IPS-15b (cell line): ENCODE measurements around the gene TNNC2.

Experiments
- H3K27me3 ChIP-seq: one replicate; pipeline ENCODE4 v1.6.1; 2013; ENCODE audit warnings: low read length; ENCODE audit not compliant: control insufficient read depth, insufficient read depth
- H3K36me3 ChIP-seq: one replicate; pipeline ENCODE4 v1.6.1; 2013; ENCODE audit warnings: low read length; ENCODE audit not compliant: control insufficient read depth, insufficient read depth
- H3K4me1 ChIP-seq: one replicate; pipeline ENCODE4 v1.6.1; 2013; ENCODE audit warnings: mild to moderate bottlenecking, low read length; ENCODE audit not compliant: control insufficient read depth, insufficient read depth
- H3K4me3 ChIP-seq: one replicate; pipeline ENCODE4 v1.5.1; 2013; ENCODE audit warnings: low read depth, low read length
- H3K9ac ChIP-seq: one replicate; pipeline ENCODE4 v1.6.1; 2013; ENCODE audit warnings: low read depth, mild to moderate bottlenecking, low read length
- H3K9me3 ChIP-seq: one replicate; pipeline ENCODE4 v1.6.1; 2013; ENCODE audit warnings: mild to moderate bottlenecking, low read length; ENCODE audit not compliant: control insufficient read depth, insufficient read depth

The TNNC2 gene

DNA sequence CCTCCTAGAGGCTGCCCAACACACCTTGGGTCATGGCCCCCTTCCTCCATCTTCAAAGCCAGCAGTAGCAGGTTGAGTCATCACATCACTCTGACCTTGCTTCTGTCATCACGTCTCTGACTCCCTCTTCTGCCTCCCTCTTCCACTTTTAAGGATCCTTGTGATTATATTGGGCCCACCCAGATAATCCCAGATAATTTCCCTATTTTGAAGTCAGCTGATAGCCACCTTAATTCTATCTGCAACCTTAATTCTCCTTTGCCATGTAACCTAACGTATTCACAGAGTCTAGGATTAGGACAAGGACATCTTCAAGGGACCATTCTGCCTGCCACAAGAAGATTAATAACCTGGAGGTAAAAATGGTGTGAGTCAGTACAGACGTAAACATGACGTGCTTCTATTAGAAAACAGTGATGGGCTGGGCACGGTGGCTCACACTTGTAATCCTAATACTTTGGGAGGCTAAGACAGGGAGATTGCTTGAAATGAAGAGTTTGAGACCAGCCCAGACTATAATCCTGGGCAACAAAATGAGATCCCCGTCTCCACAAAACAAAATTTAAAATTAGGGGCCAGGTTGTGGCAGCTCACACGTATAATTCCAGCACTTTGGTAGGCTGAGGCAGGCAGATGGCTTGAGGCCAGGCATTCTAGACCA is 33.6 kb upstream of the TNNC2 start:
- H3K27me3 ChIP-seq = no peaks in the 10 kb centered on the region
- no peak overlapping the region for H3K9ac ChIP-seq

DNA sequence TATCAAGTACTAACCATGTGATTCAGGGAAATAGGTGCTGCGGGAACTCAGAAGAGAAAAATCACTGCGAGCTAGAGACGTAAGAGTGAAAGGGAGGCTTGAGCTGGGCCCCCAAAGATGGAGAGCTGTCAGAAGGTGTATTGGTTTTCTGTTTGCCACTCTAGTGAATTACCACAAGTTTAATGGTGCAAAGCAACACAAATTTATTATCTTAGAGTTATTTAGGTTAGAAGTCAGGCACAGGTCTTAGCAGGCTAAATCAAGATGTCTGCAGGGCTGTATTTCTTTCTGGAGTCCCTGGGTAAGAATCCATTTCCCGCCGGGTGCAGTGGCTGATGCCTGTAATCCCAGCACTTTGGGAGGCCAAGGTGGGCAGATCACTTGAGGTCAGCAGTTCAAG is 32.8 kb upstream of the TNNC2 start:
- Histone ChIP-seq H3K27me3 (no peaks in the 10 kb centered on the region), H3K9ac (no peak overlapping the region), H3K9me3 (no peaks in the 10 kb centered on the region), H3K4me1 (peaks cover 18% of the 10 kb centered on the region), H3K36me3 (no peaks in the 10 kb centered on the region), H3K4me3 (no peak overlapping the region)

More for the DNA sequence above, 33.6 kb upstream of the TNNC2 start:
- Histone ChIP-seq H3K4me3 (no peak overlapping the region), H3K4me1 (peaks cover 18% of the 10 kb centered on the region), H3K36me3 (no peaks in the 10 kb centered on the region), H3K9me3 (no peaks in the 10 kb centered on the region)

- no peak overlapping the region for H3K9ac ChIP-seq
- no peaks in the 10 kb centered on the region for H3K9me3 ChIP-seq
- H3K4me1 ChIP-seq = peaks cover 27% of the 10 kb centered on the region
- no peaks in the 10 kb centered on the region for H3K36me3 ChIP-seq
- no peaks in the 10 kb centered on the region for H3K27me3 ChIP-seq
- H3K4me3 ChIP-seq = peak overlapping the region; percentile 87
Measured at GRCh38 chr20:45857882-45858216, 30.7 kb upstream of the TNNC2 start.

- Histone ChIP-seq H3K36me3 (no peaks in the 10 kb centered on the region), H3K4me1 (peaks cover 29% of the 10 kb centered on the region), H3K9ac (peak within 1 kb of the TSS; percentile 66), H3K4me3 (peak within 1 kb of the TSS; percentile 87), H3K27me3 (no peaks in the 10 kb centered on the region), H3K9me3 (no peaks in the 10 kb centered on the region)
Measured at GRCh38 chr20:45857114-45857881, 30.2 kb upstream of the TNNC2 start, which contains the start of the genes ACOT8 and ZSWIM3. Gene ACOT8 (minus strand): TSS chr20:45857392. CDS start chr20:45857315, 77 bp downstream. Gene ZSWIM3 (plus strand): TSS chr20:45857614. CDS start chr20:45857826, 212 bp downstream.

DNA sequence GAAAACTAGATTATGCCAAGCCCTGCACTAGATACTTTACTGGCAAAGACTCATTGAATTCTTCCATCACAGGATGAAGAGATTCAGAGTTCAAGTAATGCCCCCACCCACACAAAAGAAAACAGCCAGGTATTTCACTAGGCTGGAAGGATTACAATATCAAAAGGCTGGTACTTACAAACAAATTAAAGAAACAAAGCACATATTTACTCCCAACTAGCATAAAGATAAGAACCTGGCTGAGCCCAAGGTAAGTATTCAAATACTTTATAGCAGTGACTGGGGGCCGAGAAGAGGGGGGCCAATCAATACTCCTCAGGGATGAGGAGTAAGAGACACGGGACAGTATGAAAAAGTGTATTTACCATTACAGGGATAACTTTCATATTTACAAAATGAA is 26.4 kb upstream of the TNNC2 start:
- Histone ChIP-seq H3K9ac (no peak overlapping the region), H3K9me3 (no peaks in the 10 kb centered on the region), H3K4me1 (peaks cover 20% of the 10 kb centered on the region), H3K36me3 (no peaks in the 10 kb centered on the region), H3K4me3 (peak overlapping the region; percentile 16), H3K27me3 (no peaks in the 10 kb centered on the region)

GRCh38 chr20:45852326-45852725 is 25.2 kb upstream of the TNNC2 start:
- H3K4me3 ChIP-seq = no peak overlapping the region

GRCh38 chr20:45851501-45851900 is 24.4 kb upstream of the TNNC2 start:
- Histone ChIP-seq H3K36me3 (peaks cover 4% of the 10 kb centered on the region), H3K27me3 (no peaks in the 10 kb centered on the region), H3K9ac (no peak overlapping the region), H3K4me3 (no peak overlapping the region), H3K9me3 (no peaks in the 10 kb centered on the region), H3K4me1 (peaks cover 17% of the 10 kb centered on the region)

More at GRCh38 chr20:45852326-45852725, 25.2 kb upstream of the TNNC2 start:
- peaks cover 17% of the 10 kb centered on the region for H3K4me1 ChIP-seq
- H3K27me3 ChIP-seq = no peaks in the 10 kb centered on the region
- no peaks in the 10 kb centered on the region for H3K9me3 ChIP-seq
- no peak overlapping the region for H3K9ac ChIP-seq
- peaks cover 2% of the 10 kb centered on the region for H3K36me3 ChIP-seq

- Histone ChIP-seq H3K9ac (no peak overlapping the region), H3K4me1 (peaks cover 16% of the 10 kb centered on the region), H3K27me3 (no peaks in the 10 kb centered on the region), H3K4me3 (no peak overlapping the region), H3K36me3 (peaks cover 4% of the 10 kb centered on the region), H3K9me3 (no peaks in the 10 kb centered on the region)
Measured at GRCh38 chr20:45850926-45851325, 23.8 kb upstream of the TNNC2 start.

- H3K9me3 ChIP-seq = no peaks in the 10 kb centered on the region
- no peak overlapping the region for H3K4me3 ChIP-seq
- no peak overlapping the region for H3K9ac ChIP-seq
- peaks cover 8% of the 10 kb centered on the region for H3K36me3 ChIP-seq
- H3K4me1 ChIP-seq = peaks cover 13% of the 10 kb centered on the region
- H3K27me3 ChIP-seq = no peaks in the 10 kb centered on the region
Measured at GRCh38 chr20:45850238-45850637, 23.1 kb upstream of the TNNC2 start.

- no peaks in the 10 kb centered on the region for H3K27me3 ChIP-seq
- H3K9me3 ChIP-seq = no peaks in the 10 kb centered on the region
- peaks cover 14% of the 10 kb centered on the region for H3K36me3 ChIP-seq
- H3K4me1 ChIP-seq = peaks cover 10% of the 10 kb centered on the region
- no peak overlapping the region for H3K4me3 ChIP-seq
- no peak overlapping the region for H3K9ac ChIP-seq
Measured at GRCh38 chr20:45848969-45849582, 22.0 kb upstream of the TNNC2 start.

DNA sequence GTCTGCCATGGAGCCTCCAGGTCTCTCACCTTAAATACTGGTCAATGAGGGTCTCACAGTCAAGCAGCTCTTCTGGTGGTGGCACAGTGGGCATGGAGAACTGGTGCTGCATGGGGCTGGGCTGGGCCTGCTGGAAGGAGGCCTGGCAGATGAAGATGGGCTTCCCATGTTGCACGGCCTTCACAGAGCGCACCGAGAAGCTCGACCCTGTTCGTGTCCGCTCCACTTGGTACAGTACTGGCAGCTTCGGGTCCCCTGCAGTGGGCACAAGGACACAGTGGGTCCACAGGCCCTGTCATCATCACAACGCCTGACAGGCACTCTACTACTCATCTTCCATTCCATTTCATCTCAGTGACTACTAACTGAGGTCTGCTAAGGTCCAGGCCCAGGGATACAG is 21.3 kb upstream of the TNNC2 start:
- Histone ChIP-seq H3K9me3 (no peaks in the 10 kb centered on the region), H3K27me3 (no peaks in the 10 kb centered on the region), H3K4me3 (no peak overlapping the region), H3K36me3 (peaks cover 17% of the 10 kb centered on the region), H3K9ac (no peak overlapping the region), H3K4me1 (peaks cover 7% of the 10 kb centered on the region)
